GM12801 (cell line): ENCODE results near the gene SYNE2.

ENCODE experiments used
- TF ChIP-seq, protein P1 (sequence below): IDR thresholded peaks from one replicate; pipeline ENCODE4 v1.5.1; 2011; ENCODE audit warnings: control low read depth; ENCODE audit not compliant: insufficient read length; ENCODE audit errors: extremely low read depth

The SYNE2 gene

DNA sequence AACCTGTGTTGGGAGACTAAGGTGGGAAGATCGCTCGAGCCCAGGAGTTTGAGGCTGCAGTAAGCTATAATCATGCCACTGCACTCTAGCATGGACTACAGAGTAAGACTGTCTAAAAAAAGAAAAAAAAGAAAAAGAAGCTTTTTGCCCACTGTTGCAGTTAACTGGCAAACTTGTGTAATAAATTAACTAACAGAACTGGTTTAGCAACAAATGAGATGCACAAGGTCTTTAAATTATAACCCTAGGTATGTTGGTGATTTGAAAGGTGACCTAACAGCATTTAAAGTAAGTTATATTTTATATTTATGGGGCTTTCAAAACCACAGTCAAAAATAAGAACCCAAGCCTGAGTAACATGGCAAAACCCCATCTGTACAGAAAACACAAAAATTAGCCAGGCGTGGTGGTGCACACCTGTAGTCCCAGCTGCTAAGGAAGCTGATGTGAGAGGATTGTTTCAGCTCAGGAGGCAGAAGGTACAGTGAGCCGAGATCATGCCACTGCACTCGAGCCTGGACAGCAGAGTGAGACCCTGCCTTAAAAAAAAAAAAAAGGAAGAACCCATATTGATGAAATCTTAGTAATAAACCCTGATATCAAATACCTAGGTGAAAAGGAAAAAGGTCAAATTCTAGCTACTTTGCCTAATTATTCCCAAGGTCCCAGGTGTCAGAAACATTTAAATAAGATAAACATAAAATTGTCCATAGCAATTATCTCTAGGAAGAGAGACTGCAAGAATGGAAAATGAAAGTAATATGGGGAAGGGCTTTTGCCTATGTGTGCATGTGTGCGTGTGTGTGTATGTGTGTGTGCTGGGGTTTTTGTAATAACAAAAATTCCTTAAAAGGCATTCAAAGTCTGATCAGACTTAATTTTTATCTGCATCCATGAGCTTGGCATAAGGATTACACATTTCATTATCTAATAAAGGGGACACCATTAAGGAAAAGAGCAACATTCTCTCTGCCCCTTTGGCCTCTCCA is 15.4 kb downstream of the SYNE2 start:
- TF ChIP-seq, protein P1, sequence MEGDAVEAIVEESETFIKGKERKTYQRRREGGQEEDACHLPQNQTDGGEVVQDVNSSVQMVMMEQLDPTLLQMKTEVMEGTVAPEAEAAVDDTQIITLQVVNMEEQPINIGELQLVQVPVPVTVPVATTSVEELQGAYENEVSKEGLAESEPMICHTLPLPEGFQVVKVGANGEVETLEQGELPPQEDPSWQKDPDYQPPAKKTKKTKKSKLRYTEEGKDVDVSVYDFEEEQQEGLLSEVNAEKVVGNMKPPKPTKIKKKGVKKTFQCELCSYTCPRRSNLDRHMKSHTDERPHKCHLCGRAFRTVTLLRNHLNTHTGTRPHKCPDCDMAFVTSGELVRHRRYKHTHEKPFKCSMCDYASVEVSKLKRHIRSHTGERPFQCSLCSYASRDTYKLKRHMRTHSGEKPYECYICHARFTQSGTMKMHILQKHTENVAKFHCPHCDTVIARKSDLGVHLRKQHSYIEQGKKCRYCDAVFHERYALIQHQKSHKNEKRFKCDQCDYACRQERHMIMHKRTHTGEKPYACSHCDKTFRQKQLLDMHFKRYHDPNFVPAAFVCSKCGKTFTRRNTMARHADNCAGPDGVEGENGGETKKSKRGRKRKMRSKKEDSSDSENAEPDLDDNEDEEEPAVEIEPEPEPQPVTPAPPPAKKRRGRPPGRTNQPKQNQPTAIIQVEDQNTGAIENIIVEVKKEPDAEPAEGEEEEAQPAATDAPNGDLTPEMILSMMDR: no peak

GRCh38 chr14:63874223-63874622 is 21.4 kb downstream of the SYNE2 start:
- TF ChIP-seq, protein P1: no peak

DNA sequence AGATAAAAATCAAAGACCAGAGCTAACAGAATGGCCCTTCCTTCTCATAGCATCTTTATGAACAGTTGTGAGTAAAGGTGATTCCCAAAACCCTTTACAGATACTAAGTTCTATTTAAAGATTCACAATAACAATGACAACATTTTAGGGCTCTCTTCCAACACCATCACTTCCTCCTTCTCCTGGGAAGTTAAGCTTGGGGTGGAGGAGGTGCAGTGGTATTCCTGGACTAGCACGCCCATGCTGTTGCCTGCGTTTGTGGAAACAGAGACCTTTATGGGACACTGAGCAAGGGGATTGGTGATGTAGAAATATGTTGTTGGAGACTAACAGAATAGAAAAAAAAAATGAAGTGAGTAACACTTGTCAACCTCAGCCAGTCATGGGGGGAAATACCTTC is 22.5 kb downstream of the SYNE2 start:
- TF ChIP-seq, protein P1: no peak

GRCh38 chr14:63877550-63877939 is 24.7 kb downstream of the SYNE2 start:
- TF ChIP-seq, protein P1: no peak

- TF ChIP-seq, protein P1: no peak
Observed at GRCh38 chr14:63878052-63878451, 25.2 kb downstream of the SYNE2 start.

- TF ChIP-seq, protein P1: no peak
Observed at GRCh38 chr14:63878792-63879191, 26.0 kb downstream of the SYNE2 start.

- TF ChIP-seq, protein P1: no peak
Observed at GRCh38 chr14:63881926-63882325, 29.1 kb downstream of the SYNE2 start.
